ENCODE measurements around the gene FBXL12.

Gene FBXL12

DNA sequence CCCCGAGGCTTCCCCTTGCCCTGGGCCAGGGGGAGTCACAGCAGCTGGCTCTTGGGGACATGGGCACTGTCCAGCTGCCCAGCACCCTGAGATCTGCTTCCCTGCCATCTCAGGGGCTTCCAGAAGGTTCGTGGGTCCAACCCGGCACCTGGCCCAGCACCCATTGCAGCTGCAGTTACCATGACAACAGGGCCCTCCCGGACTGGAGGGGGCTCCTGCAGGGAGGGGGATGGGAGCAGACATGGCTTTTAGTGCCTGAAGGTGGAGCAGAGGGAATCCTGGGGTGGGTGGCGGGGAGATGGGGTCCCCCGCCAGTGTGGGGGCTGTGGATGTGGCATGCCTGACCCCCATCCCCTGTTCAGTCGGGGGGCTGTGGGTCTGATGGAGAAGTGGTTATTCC is 30.9 kb upstream of the FBXL12 start:
- Histone ChIP-seq H3K9ac (ENCODE audit: low read depth, low read length, poor library complexity, severe bottlenecking) (no peak overlapping the region), H3K27me3 (ENCODE audit: insufficient read depth, low read length, poor library complexity, severe bottlenecking) (no peaks in the 10 kb centered on the region), H3K4me1 (ENCODE audit: insufficient read depth, low read length, poor library complexity, severe bottlenecking) (no peaks in the 10 kb centered on the region), H3K4me2 (ENCODE audit: low read depth, low read length, poor library complexity, severe bottlenecking) (no peak overlapping the region), H3K79me2 (ENCODE audit: insufficient read depth, low read length) (peaks cover 4% of the 10 kb centered on the region; the same call in 1 of the 2 replicates), H3K9me3 (ENCODE audit: insufficient read depth, low read depth, low read length) (no peaks in the 10 kb centered on the region), H3K9me2 (replicated peaks; ENCODE audit: low read depth, low read length) (no peaks in the 10 kb centered on the region), H2AFZ (ENCODE audit: low read length) (no peak overlapping the region), H3K4me3 (ENCODE audit: low read length, poor library complexity, severe bottlenecking) (no peak overlapping the region), H3F3A (ENCODE audit: low read depth) (no peaks in the 10 kb centered on the region), H3K36me3 (ENCODE audit: insufficient read depth, low read length) (peaks cover 41% of the 10 kb centered on the region; the same call in 1 of the 2 replicates), H4K20me1 (ENCODE audit: insufficient read depth, low read length, poor library complexity, severe bottlenecking) (no peaks in the 10 kb centered on the region)
- TF ChIP-seq EZH2phosphoT487 (IDR thresholded peaks at IDR 0.05; ENCODE audit: borderline replicate concordance): no peak
- TF ChIP-seq, protein P1, sequence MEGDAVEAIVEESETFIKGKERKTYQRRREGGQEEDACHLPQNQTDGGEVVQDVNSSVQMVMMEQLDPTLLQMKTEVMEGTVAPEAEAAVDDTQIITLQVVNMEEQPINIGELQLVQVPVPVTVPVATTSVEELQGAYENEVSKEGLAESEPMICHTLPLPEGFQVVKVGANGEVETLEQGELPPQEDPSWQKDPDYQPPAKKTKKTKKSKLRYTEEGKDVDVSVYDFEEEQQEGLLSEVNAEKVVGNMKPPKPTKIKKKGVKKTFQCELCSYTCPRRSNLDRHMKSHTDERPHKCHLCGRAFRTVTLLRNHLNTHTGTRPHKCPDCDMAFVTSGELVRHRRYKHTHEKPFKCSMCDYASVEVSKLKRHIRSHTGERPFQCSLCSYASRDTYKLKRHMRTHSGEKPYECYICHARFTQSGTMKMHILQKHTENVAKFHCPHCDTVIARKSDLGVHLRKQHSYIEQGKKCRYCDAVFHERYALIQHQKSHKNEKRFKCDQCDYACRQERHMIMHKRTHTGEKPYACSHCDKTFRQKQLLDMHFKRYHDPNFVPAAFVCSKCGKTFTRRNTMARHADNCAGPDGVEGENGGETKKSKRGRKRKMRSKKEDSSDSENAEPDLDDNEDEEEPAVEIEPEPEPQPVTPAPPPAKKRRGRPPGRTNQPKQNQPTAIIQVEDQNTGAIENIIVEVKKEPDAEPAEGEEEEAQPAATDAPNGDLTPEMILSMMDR (conservative IDR thresholded peaks at IDR 0.05; ENCODE audit: low read length): no peak

DNA sequence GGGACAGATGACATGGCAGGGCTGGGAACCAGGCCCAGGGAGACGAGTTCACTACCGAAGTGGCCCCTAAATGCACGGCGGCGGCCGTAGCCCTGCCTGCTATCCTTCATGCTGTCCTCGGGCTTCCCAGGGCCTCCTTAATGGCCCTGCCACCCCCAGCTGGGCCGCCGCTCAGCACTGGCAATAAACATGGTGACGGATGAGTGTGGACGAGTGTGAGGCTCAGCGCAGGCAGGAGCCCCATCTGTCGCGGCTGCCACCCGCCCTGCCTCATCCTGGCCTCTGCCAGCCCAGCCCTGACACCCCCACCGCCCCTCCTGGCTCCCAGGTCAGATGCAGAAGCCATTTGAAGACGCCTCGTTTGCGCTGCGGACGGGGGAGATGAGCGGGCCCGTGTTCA is 29.9 kb upstream of the FBXL12 start:
- H3K4me2 ChIP-seq (ENCODE audit: low read depth, low read length, poor library complexity, severe bottlenecking): no peak overlapping the region
- H3K9me3 ChIP-seq (ENCODE audit: insufficient read depth, low read depth, low read length): no peaks in the 10 kb centered on the region
- TF ChIP-seq, protein P1 (conservative IDR thresholded peaks at IDR 0.05; ENCODE audit: low read length): no peak
- TF ChIP-seq EZH2phosphoT487 (IDR thresholded peaks at IDR 0.05; ENCODE audit: borderline replicate concordance): no peak
- no peaks in the 10 kb centered on the region for H3K4me1 ChIP-seq (ENCODE audit: insufficient read depth, low read length, poor library complexity, severe bottlenecking)
- H3K36me3 ChIP-seq (ENCODE audit: insufficient read depth, low read length): peaks cover 50% of the 10 kb centered on the region; the same call in 1 of the 2 replicates
- no peaks in the 10 kb centered on the region for H4K20me1 ChIP-seq (ENCODE audit: insufficient read depth, low read length, poor library complexity, severe bottlenecking)
- no peak overlapping the region for H3K4me3 ChIP-seq (ENCODE audit: low read length, poor library complexity, severe bottlenecking)
- peaks cover 4% of the 10 kb centered on the region; the same call in 1 of the 2 replicates for H3K79me2 ChIP-seq (ENCODE audit: insufficient read depth, low read length)
- no peaks in the 10 kb centered on the region for H3K27me3 ChIP-seq (ENCODE audit: insufficient read depth, low read length, poor library complexity, severe bottlenecking)
- no peaks in the 10 kb centered on the region for H3K9me2 ChIP-seq (replicated peaks; ENCODE audit: low read depth, low read length)
- H2AFZ ChIP-seq (ENCODE audit: low read length): no peak overlapping the region
- no peaks in the 10 kb centered on the region for H3F3A ChIP-seq (ENCODE audit: low read depth)
- no peak overlapping the region for H3K9ac ChIP-seq (ENCODE audit: low read depth, low read length, poor library complexity, severe bottlenecking)

DNA sequence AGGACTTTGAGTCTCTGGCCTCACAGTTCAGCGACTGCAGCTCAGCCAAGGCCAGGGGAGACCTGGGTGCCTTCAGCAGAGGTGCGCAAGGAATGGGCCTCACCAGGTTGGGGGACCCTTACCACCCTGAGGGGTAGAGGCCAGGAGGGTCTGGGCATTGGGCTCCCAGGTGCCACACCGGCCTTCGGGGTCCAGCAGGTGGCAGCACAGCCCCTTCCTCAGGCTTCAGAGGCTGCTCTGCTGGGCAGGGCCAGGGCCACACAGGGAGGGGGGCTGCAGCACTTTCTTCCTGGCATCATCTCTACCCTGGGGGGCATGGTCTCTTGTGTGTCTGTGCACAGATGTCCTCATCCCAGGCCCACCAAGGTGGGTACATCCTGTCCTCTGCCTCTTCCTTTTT is 29.2 kb upstream of the FBXL12 start:
- H4K20me1 ChIP-seq (ENCODE audit: insufficient read depth, low read length, poor library complexity, severe bottlenecking): no peaks in the 10 kb centered on the region
- H3K4me2 ChIP-seq (ENCODE audit: low read depth, low read length, poor library complexity, severe bottlenecking): no peak overlapping the region
- H3K27me3 ChIP-seq (ENCODE audit: insufficient read depth, low read length, poor library complexity, severe bottlenecking): no peaks in the 10 kb centered on the region
- no peak overlapping the region for H3K4me3 ChIP-seq (ENCODE audit: low read length, poor library complexity, severe bottlenecking)
- H3K9me2 ChIP-seq (replicated peaks; ENCODE audit: low read depth, low read length): no peaks in the 10 kb centered on the region
- H3F3A ChIP-seq (ENCODE audit: low read depth): no peaks in the 10 kb centered on the region
- H3K9me3 ChIP-seq (ENCODE audit: insufficient read depth, low read depth, low read length): no peaks in the 10 kb centered on the region
- peaks cover 4% of the 10 kb centered on the region; the same call in 1 of the 2 replicates for H3K79me2 ChIP-seq (ENCODE audit: insufficient read depth, low read length)
- H2AFZ ChIP-seq (ENCODE audit: low read length): no peak overlapping the region
- no peaks in the 10 kb centered on the region for H3K4me1 ChIP-seq (ENCODE audit: insufficient read depth, low read length, poor library complexity, severe bottlenecking)
- H3K9ac ChIP-seq (ENCODE audit: low read depth, low read length, poor library complexity, severe bottlenecking): no peak overlapping the region
- TF ChIP-seq EZH2phosphoT487 (IDR thresholded peaks at IDR 0.05; ENCODE audit: borderline replicate concordance): no peak
- TF ChIP-seq, protein P1 (conservative IDR thresholded peaks at IDR 0.05; ENCODE audit: low read length): peak; percentile 68
- peaks cover 56% of the 10 kb centered on the region; the same call in 1 of the 2 replicates for H3K36me3 ChIP-seq (ENCODE audit: insufficient read depth, low read length)
